K562 (cell line): ENCODE measurements around the gene RBM44.
"Not testable (repeated sequence)": the region's sequence is repeated elsewhere in the genome, so short reads cannot be mapped to it uniquely, and the experiment has no call there.

Experiments
- PHF8 ChIP-seq: fragments of 200-600 bp; sonication (generic); IDR thresholded peaks from 2 replicates; pipeline ENCODE4 v1.6.1; 2012; ENCODE audit warnings: mixed run types, mild to moderate bottlenecking, inconsistent platforms, low read length, moderate library complexity, borderline replicate concordance
- TCF7 ChIP-seq: sonication (generic); IDR thresholded peaks from 2 replicates; pipeline ENCODE4 v1.6.1; 2016; ENCODE audit warnings: antibody characterized with exemption, borderline replicate concordance
- ZNF354B ChIP-seq: fragments of 250-450 bp; sonication (Bioruptor Pico); IDR thresholded peaks from 2 replicates; pipeline ENCODE4 v1.4.0; 2020
- TF ChIP-seq, protein P1 (sequence below): sonication (generic); formaldehyde crosslinking; IDR thresholded peaks from 2 replicates; pipeline ENCODE4 v1.8.1; 2023; ENCODE audit warnings: missing genetic modification reagents, mild to moderate bottlenecking, borderline replicate concordance

DNA sequence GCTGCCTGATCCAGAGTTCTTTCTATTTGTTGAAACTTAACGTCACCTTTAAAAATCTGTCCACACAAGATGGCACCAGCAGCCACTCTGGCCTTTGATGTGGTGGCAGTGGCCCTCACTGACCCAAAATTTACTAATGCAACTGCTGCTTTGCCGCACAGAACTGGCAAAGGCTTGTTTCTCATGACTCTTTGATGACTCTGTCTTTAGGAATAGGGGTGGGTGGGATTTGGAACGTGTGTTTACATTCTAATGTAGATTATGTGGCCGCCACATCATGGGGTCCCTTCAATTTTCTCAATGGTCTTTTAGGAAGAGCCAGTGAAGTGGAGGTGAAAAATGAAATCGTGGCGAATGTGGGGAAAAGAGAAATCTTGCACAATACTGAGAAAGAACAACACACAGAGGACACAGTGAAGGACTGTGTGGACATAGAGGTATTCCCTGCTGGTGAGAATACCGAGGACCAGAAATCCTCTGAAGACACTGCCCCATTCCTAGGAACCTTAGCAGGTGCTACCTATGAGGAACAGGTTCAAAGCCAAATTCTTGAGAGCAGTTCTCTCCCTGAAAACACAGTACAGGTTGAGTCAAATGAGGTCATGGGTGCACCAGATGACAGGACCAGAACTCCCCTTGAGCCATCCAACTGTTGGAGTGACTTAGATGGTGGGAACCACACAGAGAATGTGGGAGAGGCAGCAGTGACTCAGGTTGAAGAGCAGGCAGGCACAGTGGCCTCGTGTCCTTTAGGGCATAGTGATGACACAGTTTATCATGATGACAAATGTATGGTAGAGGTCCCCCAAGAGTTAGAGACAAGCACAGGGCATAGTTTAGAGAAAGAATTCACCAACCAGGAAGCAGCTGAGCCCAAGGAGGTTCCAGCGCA is 36.0 kb upstream of the RBM44 start:
- TF ChIP-seq TCF7, ZNF354B, PHF8: not testable (repeated sequence)
- TF ChIP-seq, protein P1, sequence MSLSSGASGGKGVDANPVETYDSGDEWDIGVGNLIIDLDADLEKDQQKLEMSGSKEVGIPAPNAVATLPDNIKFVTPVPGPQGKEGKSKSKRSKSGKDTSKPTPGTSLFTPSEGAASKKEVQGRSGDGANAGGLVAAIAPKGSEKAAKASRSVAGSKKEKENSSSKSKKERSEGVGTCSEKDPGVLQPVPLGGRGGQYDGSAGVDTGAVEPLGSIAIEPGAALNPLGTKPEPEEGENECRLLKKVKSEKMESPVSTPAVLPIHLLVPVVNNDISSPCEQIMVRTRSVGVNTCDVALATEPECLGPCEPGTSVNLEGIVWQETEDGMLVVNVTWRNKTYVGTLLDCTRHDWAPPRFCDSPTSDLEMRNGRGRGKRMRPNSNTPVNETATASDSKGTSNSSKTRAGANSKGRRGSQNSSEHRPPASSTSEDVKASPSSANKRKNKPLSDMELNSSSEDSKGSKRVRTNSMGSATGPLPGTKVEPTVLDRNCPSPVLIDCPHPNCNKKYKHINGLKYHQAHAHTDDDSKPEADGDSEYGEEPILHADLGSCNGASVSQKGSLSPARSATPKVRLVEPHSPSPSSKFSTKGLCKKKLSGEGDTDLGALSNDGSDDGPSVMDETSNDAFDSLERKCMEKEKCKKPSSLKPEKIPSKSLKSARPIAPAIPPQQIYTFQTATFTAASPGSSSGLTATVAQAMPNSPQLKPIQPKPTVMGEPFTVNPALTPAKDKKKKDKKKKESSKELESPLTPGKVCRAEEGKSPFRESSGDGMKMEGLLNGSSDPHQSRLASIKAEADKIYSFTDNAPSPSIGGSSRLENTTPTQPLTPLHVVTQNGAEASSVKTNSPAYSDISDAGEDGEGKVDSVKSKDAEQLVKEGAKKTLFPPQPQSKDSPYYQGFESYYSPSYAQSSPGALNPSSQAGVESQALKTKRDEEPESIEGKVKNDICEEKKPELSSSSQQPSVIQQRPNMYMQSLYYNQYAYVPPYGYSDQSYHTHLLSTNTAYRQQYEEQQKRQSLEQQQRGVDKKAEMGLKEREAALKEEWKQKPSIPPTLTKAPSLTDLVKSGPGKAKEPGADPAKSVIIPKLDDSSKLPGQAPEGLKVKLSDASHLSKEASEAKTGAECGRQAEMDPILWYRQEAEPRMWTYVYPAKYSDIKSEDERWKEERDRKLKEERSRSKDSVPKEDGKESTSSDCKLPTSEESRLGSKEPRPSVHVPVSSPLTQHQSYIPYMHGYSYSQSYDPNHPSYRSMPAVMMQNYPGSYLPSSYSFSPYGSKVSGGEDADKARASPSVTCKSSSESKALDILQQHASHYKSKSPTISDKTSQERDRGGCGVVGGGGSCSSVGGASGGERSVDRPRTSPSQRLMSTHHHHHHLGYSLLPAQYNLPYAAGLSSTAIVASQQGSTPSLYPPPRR = not testable (repeated sequence)
